NCI-H146 treated with DMSO at 0.1 percent for 48 hours (cell line): ENCODE data around the gene SLC10A4.

Source experiments
- DNase-seq: peaks from one replicate; lab custom pipeline; 2025; ENCODE audit not compliant: unreplicated experiment; lab: John Stamatoyannopoulos, UW

The SLC10A4 gene

DNA sequence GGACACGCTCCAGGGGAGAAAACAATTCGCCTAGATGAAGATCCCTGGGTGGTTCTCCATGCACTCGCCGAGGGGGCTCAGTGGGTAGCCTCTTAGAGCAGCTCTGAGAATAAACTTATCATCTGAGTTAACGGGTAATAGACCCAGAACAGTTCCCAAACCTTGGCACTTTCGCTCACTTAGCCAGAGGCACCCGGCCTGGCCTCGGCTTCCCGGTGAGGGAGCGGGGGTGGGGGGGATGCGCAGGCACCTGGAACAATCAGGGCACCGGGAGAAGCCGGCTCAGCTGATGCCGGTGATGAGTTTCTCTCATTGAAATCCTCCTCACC is 6.5 kb downstream of the SLC10A4 start:
- DNase-seq, result peak; percentile 35

- DNase-seq, result peak; percentile 7
Observed at GRCh38 chr4:48490012-48490679, 7.0 kb downstream of the SLC10A4 start, which contains the start of gene ZAR1. ZAR1 (plus strand) TSS chr4:48490252; CDS start chr4:48490292, 40 bp downstream.

DNA sequence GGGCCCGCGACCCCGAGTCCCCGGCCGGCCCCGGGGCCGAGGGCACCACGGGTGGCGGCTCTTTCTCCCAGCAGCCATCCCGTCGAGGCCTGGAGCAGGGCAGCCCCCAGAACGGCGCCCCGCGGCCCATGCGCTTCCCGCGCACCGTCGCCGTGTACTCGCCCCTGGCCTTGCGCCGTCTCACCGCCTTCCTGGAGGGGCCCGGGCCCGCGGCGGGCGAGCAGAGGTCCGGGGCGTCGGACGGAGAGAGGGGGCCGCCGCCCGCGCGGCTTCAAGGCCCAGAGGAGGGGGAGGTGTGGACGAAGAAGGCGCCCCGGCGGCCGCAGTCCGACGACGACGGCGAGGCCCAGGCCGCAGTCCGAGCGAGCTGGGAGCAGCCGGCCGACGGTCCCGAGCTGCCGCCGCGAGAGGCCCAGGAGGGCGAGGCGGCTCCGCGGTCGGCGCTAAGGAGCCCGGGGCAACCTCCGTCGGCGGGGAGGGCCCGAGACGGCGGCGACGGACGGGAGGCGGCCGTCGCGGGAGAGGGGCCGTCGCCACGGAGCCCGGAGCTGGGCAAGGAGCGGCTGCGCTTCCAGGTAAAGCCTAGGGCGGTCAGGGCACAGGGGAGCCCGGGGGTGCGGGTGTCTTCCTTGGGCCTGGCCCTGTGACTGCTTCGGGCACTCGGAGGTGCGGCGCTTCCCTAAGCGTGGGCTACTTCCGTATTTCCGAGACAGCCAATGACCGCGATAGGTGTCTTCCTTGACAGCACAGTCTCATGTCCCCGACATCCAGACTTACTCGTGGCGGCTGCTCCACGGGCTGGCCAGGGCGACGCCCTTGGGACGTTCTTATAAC is 7.8 kb downstream of the SLC10A4 start:
- DNase-seq, result no peak

GRCh38 chr4:48491514-48492176 is 8.5 kb downstream of the SLC10A4 start:
- DNase-seq, result no peak

- DNase-seq, result no peak
Observed at GRCh38 chr4:48493452-48494100, 10.4 kb downstream of the SLC10A4 start.

GRCh38 chr4:48495941-48496340 is 12.8 kb downstream of the SLC10A4 start:
- DNase-seq, result no peak

- DNase-seq, result no peak
Observed at GRCh38 chr4:48498895-48499294, 15.8 kb downstream of the SLC10A4 start.

- DNase-seq, result no peak
Observed at GRCh38 chr4:48499551-48500066, 16.5 kb downstream of the SLC10A4 start.

- no peak for DNase-seq
Observed at GRCh38 chr4:48503233-48504025, 20.3 kb downstream of the SLC10A4 start.

- DNase-seq, result no peak
Observed at GRCh38 chr4:48504026-48504330, 20.8 kb downstream of the SLC10A4 start.

DNA sequence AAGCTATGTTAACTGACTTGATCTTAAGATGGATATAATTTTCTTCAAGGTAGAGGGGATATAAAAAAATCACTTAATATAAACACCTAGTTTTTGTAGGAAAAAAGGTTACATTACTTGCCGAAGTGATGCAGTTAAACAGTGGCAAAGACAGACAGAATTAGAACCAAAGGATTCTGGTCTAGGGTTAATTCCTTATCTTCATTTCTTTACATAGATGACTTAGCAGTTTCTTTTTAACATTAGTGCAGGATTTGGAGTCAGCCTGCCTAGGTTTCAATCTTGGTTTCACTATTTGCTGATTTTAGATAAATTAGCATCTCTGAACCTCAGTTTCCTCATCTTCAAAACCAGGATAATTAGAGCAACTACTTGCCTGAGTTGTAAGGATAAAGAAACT is 21.2 kb downstream of the SLC10A4 start:
- DNase-seq, result no peak

GRCh38 chr4:48506716-48507115 is 23.6 kb downstream of the SLC10A4 start:
- DNase-seq, result no peak

DNA sequence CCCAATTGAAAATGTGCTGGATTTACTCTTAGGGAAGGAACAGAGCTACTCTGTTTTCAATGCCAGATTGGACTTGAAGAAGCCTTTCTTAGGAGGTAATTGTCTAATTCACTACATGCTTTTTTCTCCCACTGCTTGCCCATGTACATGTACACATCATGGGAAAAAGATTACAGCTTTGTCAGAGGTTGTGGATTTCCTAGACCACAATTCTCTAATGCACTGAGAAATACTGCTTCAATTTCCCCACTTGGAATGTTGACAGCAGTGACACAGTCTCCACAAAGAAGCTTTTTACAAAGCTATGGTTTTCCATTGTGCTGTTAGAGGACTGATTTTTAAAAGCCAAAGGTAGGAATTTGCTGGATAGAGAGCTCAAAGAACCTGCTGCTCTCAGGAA is 26.4 kb downstream of the SLC10A4 start:
- DNase-seq, result no peak

DNA sequence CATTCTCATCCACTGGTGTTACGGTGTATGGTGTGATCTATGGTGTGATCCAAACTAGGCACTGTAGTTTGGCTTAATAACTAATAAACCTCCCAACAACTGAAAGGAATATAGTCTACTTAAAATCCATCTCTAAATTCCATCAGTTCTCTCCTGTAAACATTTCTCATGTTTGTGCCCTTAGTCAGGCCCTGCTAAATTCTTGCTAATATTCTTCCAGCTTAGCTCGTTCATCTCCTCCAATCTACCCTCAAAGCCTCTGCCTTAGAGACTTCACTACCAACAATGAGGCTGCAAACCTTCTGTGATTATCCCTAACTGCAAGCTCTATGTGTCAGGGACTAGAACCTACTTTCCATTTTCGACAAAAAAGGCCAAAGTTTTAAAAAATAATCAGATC is 35.0 kb downstream of the SLC10A4 start:
- DNase-seq, result no peak

DNA sequence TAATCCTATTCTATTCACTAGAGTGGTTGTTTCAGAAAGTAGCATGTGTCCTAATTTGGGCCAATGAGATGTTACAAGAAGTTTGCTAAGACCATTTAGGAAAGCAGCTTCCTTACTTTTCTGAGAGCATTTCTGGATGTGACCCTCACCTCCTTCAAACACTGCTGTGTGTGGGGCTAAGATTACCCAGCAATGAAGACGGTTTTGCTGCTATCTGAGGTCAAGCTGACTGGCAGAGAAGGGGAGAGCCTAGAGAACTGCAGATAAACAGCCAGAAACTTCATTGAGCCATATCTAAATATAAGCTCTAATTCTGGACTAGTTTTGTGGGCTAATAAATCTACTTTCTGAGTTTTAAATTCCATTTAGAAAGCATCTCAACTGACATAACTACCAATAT is 43.3 kb downstream of the SLC10A4 start:
- DNase-seq, result no peak

DNA sequence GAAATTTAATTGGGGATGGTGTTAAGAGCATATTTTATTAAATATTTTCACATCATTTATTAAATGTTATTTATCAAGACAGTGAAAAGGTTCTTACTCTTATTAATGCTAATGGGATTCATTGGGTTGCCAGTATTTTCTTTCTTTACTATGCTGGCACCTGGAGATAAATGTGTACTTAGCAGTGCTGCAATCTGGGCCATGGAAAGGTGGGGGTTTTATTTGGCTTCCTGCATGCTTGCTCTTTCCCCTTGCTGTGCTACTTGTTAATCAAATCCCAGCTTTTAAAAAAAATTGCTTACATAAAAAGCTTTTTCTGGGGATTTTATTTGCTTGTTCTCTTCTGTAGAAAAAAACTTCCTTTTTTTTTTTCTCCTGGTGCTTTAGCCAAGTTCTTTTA is 55.2 kb downstream of the SLC10A4 start:
- peak; percentile 77 for DNase-seq
